K562 (cell line): Measurements from ENCODE around the gene RHOBTB3. TPM values are rescaled to one million over a fixed set of nuclear protein-coding genes. Genes with fewer than 3 reads are reported as not detected.

Experiments used
- ATAC-seq: fragments of 200-7000 bp; cut with Tn5 transposase; 3 replicates; pipeline ENCODE4 v1.9.1; 2020; ENCODE audit warnings: moderate library complexity
- BruUV-seq: library from RNA; stranded (reverse); fragments of 400-500 nt; replicated peaks from 2 replicates; lab custom pipeline; 2021; lab: Mats Ljungman, UMichigan
- CTCF ChIA-PET: fragments of 300-600 bp; formaldehyde crosslinking; extraction: SDS; loops from one replicate; lab custom pipeline; 2021; ENCODE audit warnings: low intra/inter-chr PET ratio; lab: Yijun Ruan, JAX
- POLR2A ChIA-PET: fragments of 300-600, 350-650 bp; sonication (Branson Sonifier 250); formaldehyde crosslinking; extraction: SDS; loops from one replicate; lab custom pipeline; 2021; ENCODE audit warnings: antibody characterized with exemption, inconsistent platforms; lab: Yijun Ruan, JAX
- DNase-seq, 4 experiments: peaks; one replicate each; pipeline versions ENCODE4 v3.0.0 to v3.0.0-alpha.2; 2011 to 2018; ENCODE audit warnings: low spot score in 3 of 4, mixed read lengths in 3 of 4; ENCODE audit errors: extremely low read depth in 1 of 4
- FAIRE-seq: peaks from 2 replicates; lab custom pipeline; 2011; peaks lifted over from hg19 to GRCh38; lab: Jason Lieb, UNC
- H2AFZ ChIP-seq: 2 replicates; pipeline ENCODE4 v1.6.0; 2011; ENCODE audit warnings: low read depth, low read length, control low read depth, inconsistent platforms
- H3K27ac ChIP-seq: fragments of 200-600 bp; 3 replicates; pipeline ENCODE4 v1.8.0; 2011; ENCODE audit warnings: low read depth, mild to moderate bottlenecking, control low read depth, inconsistent platforms, low read length, moderate library complexity, mixed read lengths; ENCODE audit errors: extremely low read depth
- H3K27me3 ChIP-seq, 2 experiments: fragments of 300-600 bp in 1 of 2; 2 replicates in 1 of 2; 3 replicates in 1 of 2; pipeline versions ENCODE4 v1.6.0 to v1.8.0; 2011; ENCODE audit warnings: inconsistent platforms in 2 of 2, low read length in 2 of 2, mild to moderate bottlenecking in 1 of 2, mixed read lengths in 1 of 2, moderate library complexity in 1 of 2; ENCODE audit not compliant: control insufficient read depth in 2 of 2, insufficient read depth in 2 of 2
- H3K36me3 ChIP-seq: fragments of 300-600 bp; 3 replicates; pipeline ENCODE4 v1.8.0; 2011; ENCODE audit warnings: mild to moderate bottlenecking, low read length, inconsistent platforms; ENCODE audit not compliant: control insufficient read depth, insufficient read depth
- H3K4me1 ChIP-seq, 2 experiments: fragments of 200-600 bp in 1 of 2; replicated peaks in 1 of 2; 2 replicates in 1 of 2; 3 replicates in 1 of 2; pipeline versions ENCODE4 v1.5.1 to v1.8.0; 2011; ENCODE audit warnings: inconsistent platforms in 2 of 2, low read length in 2 of 2, mild to moderate bottlenecking in 1 of 2, mixed read lengths in 1 of 2, moderate library complexity in 1 of 2; ENCODE audit not compliant: control insufficient read depth in 2 of 2, insufficient read depth in 2 of 2
- H3K4me2 ChIP-seq: 2 replicates; pipeline ENCODE4 v1.6.1; 2011; ENCODE audit warnings: low read length, control low read depth, inconsistent platforms, mixed read lengths; ENCODE audit not compliant: insufficient read depth
- H3K4me3 ChIP-seq: fragments of 200-600 bp; sonication (generic), shearing (Covaris generic); 2 replicates; pipeline ENCODE4 v1.5.1; 2016; ENCODE audit warnings: control low read depth, inconsistent platforms
- H3K79me2 ChIP-seq: fragments of 200-600 bp; 3 replicates; pipeline ENCODE4 v1.8.0; 2011; ENCODE audit warnings: low read length, inconsistent platforms; ENCODE audit not compliant: control insufficient read depth, insufficient read depth
- H3K9ac ChIP-seq, 2 experiments: 2 replicates each; pipeline versions ENCODE4 v1.6.0 to v1.6.1; 2011; ENCODE audit warnings: low read depth in 2 of 2, low read length in 2 of 2, control low read depth in 1 of 2, inconsistent platforms in 1 of 2, mild to moderate bottlenecking in 1 of 2, mixed read lengths in 1 of 2; ENCODE audit not compliant: insufficient read depth in 1 of 2
- H3K9me1 ChIP-seq: one replicate; pipeline ENCODE4 v1.6.0; 2011; ENCODE audit warnings: inconsistent platforms, mild to moderate bottlenecking, low read length, moderate library complexity; ENCODE audit not compliant: control insufficient read depth, insufficient read depth
- H3K9me3 ChIP-seq: replicated peaks from 2 replicates; pipeline ENCODE4 v1.5.1; 2011; ENCODE audit warnings: low read depth, low read length, inconsistent platforms; ENCODE audit not compliant: control insufficient read depth, insufficient read depth
- H4K20me1 ChIP-seq: replicated peaks from 2 replicates; pipeline ENCODE4 v1.6.1; 2011; ENCODE audit warnings: low read length, inconsistent platforms, mixed read lengths; ENCODE audit not compliant: control insufficient read depth, insufficient read depth
- CC2D1A ChIP-seq: fragments of 450-650 bp; IDR thresholded peaks from 2 replicates; pipeline ENCODE4 v1.6.1; 2017; ENCODE audit warnings: mild to moderate bottlenecking
- GTF2E2 ChIP-seq: fragments of 200-800 bp; sonication (Bioruptor generic); IDR thresholded peaks from 2 replicates; pipeline ENCODE4 v1.6.1; 2016; ENCODE audit warnings: missing genetic modification characterization, missing compliant biosample characterization
- HDAC2 ChIP-seq: fragments of 450-650 bp; IDR thresholded peaks from 2 replicates; pipeline ENCODE4 v1.6.1; 2016; ENCODE audit warnings: mild to moderate bottlenecking
- HMGN3 ChIP-seq: IDR thresholded peaks from 2 replicates; pipeline ENCODE4 v1.6.1; 2011; ENCODE audit warnings: borderline replicate concordance, low read depth, mild to moderate bottlenecking, mixed read lengths, low read length; ENCODE audit not compliant: insufficient read length; ENCODE audit errors: extremely low read depth
- JUNB ChIP-seq: fragments of 450-650 bp; formaldehyde crosslinking; conservative IDR thresholded peaks from 2 replicates; pipeline ENCODE4 v1.4.0; 2020; ENCODE audit warnings: mild to moderate bottlenecking
- LEF1 ChIP-seq: fragments of 450-650 bp; IDR thresholded peaks from 2 replicates; pipeline ENCODE4 v1.6.1; 2016; ENCODE audit warnings: mild to moderate bottlenecking
- NR4A1 ChIP-seq, 2 experiments: fragments of 250-450 bp in 1 of 2; fragments of 450-650 bp in 1 of 2; sonication (Bioruptor Pico) in 1 of 2; IDR thresholded peaks; 2 replicates each; pipeline versions ENCODE4 v1.4.0 to v1.6.1; 2016 to 2020; ENCODE audit warnings: mild to moderate bottlenecking in 2 of 2, missing compliant biosample characterization in 1 of 2, missing genetic modification characterization in 1 of 2, moderate library complexity in 1 of 2
- SAP30 ChIP-seq: fragments of 200-600 bp; sonication (generic); IDR thresholded peaks from 2 replicates; pipeline ENCODE4 v1.6.1; 2012; ENCODE audit warnings: borderline replicate concordance, low read depth, mild to moderate bottlenecking, moderate library complexity, low read length, control low read depth, inconsistent platforms; ENCODE audit not compliant: insufficient read depth, poor library complexity, severe bottlenecking
- SETDB1 ChIP-seq: IDR thresholded peaks from one replicate; pipeline ENCODE4 v1.6.1; 2012; ENCODE audit warnings: low read length, control low read depth, inconsistent platforms
- YY1 ChIP-seq, 3 experiments: IDR thresholded peaks; 2 replicates each; pipeline ENCODE4 v1.6.1; 2011; ENCODE audit warnings: low read length in 2 of 3, mild to moderate bottlenecking in 2 of 3, moderate library complexity in 2 of 3, borderline replicate concordance in 1 of 3, control low read depth in 1 of 3, low read depth in 1 of 3; ENCODE audit not compliant: insufficient read depth in 3 of 3, insufficient replicate concordance in 2 of 3, control insufficient read depth in 1 of 3, insufficient read length in 1 of 3; ENCODE audit errors: extremely low read depth in 1 of 3
- ZNF165 ChIP-seq: fragments of 250-450 bp; sonication (Bioruptor Pico); IDR thresholded peaks from 2 replicates; pipeline ENCODE4 v1.4.0; 2020; ENCODE audit warnings: borderline replicate concordance
- ZNF280B ChIP-seq: fragments of 250-450 bp; sonication (Bioruptor Pico); IDR thresholded peaks from 2 replicates; pipeline ENCODE4 v1.5.1; 2021; ENCODE audit warnings: mild to moderate bottlenecking
- ZNF551 ChIP-seq: fragments of 250-450 bp; sonication (Bioruptor Pico); IDR thresholded peaks from 2 replicates; pipeline ENCODE4 v1.5.0; 2021; ENCODE audit warnings: mild to moderate bottlenecking, moderate library complexity
- ZNF696 ChIP-seq: fragments of 250-450 bp; sonication (Bioruptor Pico); conservative IDR thresholded peaks from 2 replicates; pipeline ENCODE4 v1.4.0; 2020; ENCODE audit warnings: mild to moderate bottlenecking, moderate library complexity
- ZNF76 ChIP-seq: fragments of 250-450 bp; sonication (Bioruptor Pico); IDR thresholded peaks from 2 replicates; pipeline ENCODE4 v1.4.0; 2020; ENCODE audit warnings: mild to moderate bottlenecking, moderate library complexity, borderline replicate concordance
- whole genome bisulfite sequencing: fragments of 100-300 bp; shearing (Covaris generic); methylation state at CpG from one replicate; pipeline ENCODE4 v1.1.6; 2016; ENCODE audit warnings: low coverage, mixed read lengths; ENCODE audit not compliant: insufficient coverage; ENCODE audit errors: missing lambda C conversion rate; 5-methylcytosine and 5-hydroxymethylcytosine counted together
- in situ Hi-C: fragments of 300-500 bp; cut with MboI; formaldehyde crosslinking; loops from 4 replicates; pipeline ENCODE4 v1.15.0; 2018; ENCODE audit warnings: inconsistent platforms, mixed read lengths
- intact Hi-C: fragments of 100-400 bp; cut with micrococcal nuclease; formaldehyde crosslinking; loops from 2 replicates; pipeline ENCODE4 v1.14.2; 2022
- polyA plus RNA-seq, 8 experiments: library from polyadenylated mRNA; depleted of rRNA in 4 of 8; stranded (reverse) in 5 of 8; unstranded in 3 of 8; fragments of >200 nt; fragmentation: Nextera tagmentation in 2 of 8; fragmentation: Illumina TruSeq in 1 of 8; extraction: Ambion mirVana in 2 of 8; extraction: Trizol in 1 of 8; gene quantifications; 2 replicates each; pipeline versions ENCODE4 v1.2.1 to v1.2.3, GENCODE V29; 2011 to 2014; ENCODE audit warnings: inconsistent platforms in 1 of 8, missing spikeins in 1 of 8
- total RNA-seq, 7 experiments: library from RNA; depleted of rRNA in 6 of 7; stranded (reverse); fragments of >200 nt in 6 of 7; fragmentation: Illumina TruSeq in 2 of 7; extraction: Trizol in 2 of 7; gene quantifications; 2 replicates each; pipeline versions ENCODE4 v1.2.1 to v1.2.3, GENCODE V29; 2011 to 2021; ENCODE audit warnings: low replicate concordance in 1 of 7
- TF ChIP-seq, protein P1 (sequence below): fragments of 250-450 bp; sonication (Bioruptor Pico); IDR thresholded peaks from 2 replicates; pipeline ENCODE4 v1.4.0; 2020

The RHOBTB3 gene
- total and polyA plus RNA-seq, 9 of the 15 experiments (the other 6 are each of a cell fraction or from before 2014, with no cell fraction given) = 39.7 to 143 (median 115) TPM

DNA sequence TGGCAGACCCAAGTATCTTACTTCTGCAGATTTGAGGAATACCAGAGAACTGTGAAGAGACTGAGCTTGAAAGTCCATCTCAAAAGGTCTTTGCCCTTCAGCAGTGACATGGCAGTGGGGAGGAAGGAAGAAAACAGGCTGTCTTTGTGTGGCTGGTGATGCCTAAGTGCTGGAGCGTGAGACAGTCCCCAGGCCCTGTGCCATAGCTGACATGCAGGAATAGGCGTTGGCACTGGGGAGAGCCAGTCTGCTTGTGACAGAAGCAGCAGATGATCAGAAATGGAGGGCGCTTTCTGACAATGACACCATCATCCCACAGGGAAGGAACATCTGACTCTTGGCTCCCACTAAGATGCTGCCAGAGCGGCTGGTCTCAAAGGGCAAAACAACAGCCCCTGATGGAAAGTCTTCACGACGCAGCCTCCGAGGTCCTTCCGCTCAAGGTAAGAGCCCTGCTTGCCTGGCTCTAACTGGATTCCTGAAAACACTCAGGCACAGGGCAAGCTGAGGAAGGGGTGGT lies 106.9 kb downstream of the RHOBTB3 start:
- DNase-seq (no peak), FAIRE-seq (no peak), ATAC-seq (no peak)
- WGBS = 67% methylated on average over 8 of the region's 8 CpGs
- H3K4me2 ChIP-seq = no peak overlapping the region
- H3K36me3 ChIP-seq = no peaks in the 10 kb centered on the region
- in situ Hi-C loops (loop anchor here (25.0 kb wide), 1 partner anchor 876 kb away; no protein-coding TSS in a partner anchor), intact Hi-C loops (no loop called here)
- H3K4me1 ChIP-seq = peaks cover 5 to 14% of the 10 kb centered on the region in 2 experiments; a peak in 4 of 5 replicates
- H3K9me3 ChIP-seq = no peaks in the 10 kb centered on the region
- CTCF ChIA-PET = no interaction called here
- no peaks in the 10 kb centered on the region for H3K27me3 ChIP-seq
- TF ChIP-seq ZNF76 (CRISPR knock-in tag) (no peak), SAP30 (no peak), CC2D1A (no peak), ZNF165 (no peak), ZNF551 (CRISPR knock-in tag) (no peak), YY1 (IDR thresholded peaks at IDR 0.05; ENCODE audit: borderline replicate concordance in 1 of 3, control insufficient read depth in 1 of 3, extremely low read depth in 1 of 3, insufficient read depth in 3 of 3, insufficient read length in 1 of 3, insufficient replicate concordance in 2 of 3, low read depth in 1 of 3, low read length in 2 of 3) (no peak), HDAC2 (no peak), JUNB (CRISPR knock-in tag) (no peak), GTF2E2 (tag) (no peak), NR4A1 (CRISPR knock-in tag; IDR thresholded peaks at IDR 0.05) (no peak), NR4A1 (tag; IDR thresholded peaks at IDR 0.05) (no peak), SETDB1 (no peak), HMGN3 (no peak), ZNF280B (CRISPR knock-in tag) (no peak), LEF1 (no peak), ZNF696 (CRISPR knock-in tag) (no peak)
- TF ChIP-seq, protein P1, sequence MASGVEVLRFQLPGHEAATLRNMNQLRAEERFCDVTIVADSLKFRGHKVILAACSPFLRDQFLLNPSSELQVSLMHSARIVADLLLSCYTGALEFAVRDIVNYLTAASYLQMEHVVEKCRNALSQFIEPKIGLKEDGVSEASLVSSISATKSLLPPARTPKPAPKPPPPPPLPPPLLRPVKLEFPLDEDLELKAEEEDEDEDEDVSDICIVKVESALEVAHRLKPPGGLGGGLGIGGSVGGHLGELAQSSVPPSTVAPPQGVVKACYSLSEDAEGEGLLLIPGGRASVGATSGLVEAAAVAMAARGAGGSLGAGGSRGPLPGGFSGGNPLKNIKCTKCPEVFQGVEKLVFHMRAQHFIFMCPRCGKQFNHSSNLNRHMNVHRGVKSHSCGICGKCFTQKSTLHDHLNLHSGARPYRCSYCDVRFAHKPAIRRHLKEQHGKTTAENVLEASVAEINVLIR (CRISPR knock-in tag) = no peak
- H3K9ac ChIP-seq = no peak overlapping the region
- no peaks in the 10 kb centered on the region for H4K20me1 ChIP-seq
- no peaks in the 10 kb centered on the region for H3K9me1 ChIP-seq
- H3K27ac ChIP-seq = no peak overlapping the region
- no peak overlapping the region for H2AFZ ChIP-seq
- no peaks in the 10 kb centered on the region for H3K79me2 ChIP-seq
- BruUV-seq = no TSS peak
- H3K4me3 ChIP-seq = no peak overlapping the region
- POLR2A ChIA-PET = interaction anchor here (0.6 to 1.0 kb wide), 3 partner anchors 10 to 792 kb away, joined by 3 to 4 read pairs (median 3); no protein-coding TSS in a partner anchor
